NCI-H1694 treated with DMSO at 0.1 percent for 48 hours (cell line): ENCODE results near the gene CARMIL3.

Experiments
- DNase-seq: peaks from one replicate; lab custom pipeline; 2025; lab: John Stamatoyannopoulos, UW

Gene CARMIL3

DNA sequence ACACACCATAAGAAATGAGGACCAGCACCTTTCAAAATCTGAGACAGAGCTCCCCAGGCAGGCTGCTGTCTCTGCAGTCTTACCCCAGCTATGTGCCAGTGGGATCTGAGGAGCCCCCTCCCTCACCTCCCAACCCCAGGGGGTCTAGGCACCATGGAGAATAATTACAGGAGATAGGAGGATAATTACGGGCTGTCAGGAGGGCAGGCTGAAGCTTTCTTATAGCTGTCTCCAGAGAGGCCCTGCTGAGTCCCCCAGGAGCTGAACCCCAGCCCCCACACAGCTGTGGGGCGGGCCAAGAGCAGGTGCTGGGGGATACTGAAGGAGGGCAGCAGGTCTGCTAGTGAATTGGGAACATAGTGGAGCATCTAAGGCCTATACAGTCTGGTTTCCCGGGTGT is 26.3 kb downstream of the CARMIL3 start:
- no peak for DNase-seq

DNA sequence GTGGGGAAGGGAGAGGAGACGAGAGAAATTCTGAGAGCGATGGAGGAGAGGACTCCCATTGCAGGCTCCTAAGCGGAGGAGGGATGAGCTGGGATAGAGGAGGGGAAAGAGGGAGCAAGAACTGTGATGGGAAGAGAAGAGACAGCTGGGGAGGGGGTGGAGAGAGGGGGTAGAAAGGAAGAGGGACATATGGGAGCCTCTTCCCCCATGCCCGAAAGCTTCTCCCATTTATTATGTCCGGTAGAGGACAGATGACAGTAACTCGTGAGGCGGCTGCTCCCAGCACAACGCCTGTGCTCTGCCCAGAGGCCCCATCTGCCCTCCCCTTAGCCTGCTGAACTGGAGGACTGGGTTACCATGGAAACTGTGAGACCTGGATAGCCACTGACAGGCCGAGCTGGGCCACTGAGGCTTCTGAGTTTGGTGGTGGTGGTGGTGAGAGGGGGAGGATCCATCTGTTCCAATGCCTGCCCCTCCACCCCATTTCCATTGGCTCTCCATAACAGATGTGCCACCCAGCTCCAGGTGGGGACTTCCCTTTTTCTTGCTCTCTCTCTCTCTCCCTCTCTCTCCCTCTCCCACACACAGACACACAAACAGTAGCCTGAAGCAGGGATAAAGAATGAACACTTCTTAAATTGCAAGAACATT is 27.8 kb downstream of the CARMIL3 start:
- peak; percentile 93 for DNase-seq

DNA sequence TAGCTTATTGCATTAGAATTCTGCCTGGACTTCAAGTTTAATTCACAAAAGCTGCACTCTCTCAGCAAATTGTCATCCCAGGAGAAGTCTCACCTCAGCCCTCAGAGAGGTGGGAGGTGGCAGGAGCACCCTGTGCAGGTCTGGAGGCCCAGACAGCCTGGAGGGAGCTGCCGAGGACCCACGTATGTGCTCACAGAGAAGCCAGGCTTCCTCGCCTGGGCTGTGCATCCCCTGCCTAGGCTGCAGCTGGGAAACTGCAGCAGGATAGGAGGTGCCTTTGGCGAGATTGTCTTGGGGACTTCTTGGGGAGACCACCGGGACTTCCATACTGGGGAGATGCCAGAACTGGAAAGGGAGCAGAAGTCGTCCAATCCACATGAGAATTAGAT is 28.3 kb downstream of the CARMIL3 start:
- peak; percentile 47 for DNase-seq

DNA sequence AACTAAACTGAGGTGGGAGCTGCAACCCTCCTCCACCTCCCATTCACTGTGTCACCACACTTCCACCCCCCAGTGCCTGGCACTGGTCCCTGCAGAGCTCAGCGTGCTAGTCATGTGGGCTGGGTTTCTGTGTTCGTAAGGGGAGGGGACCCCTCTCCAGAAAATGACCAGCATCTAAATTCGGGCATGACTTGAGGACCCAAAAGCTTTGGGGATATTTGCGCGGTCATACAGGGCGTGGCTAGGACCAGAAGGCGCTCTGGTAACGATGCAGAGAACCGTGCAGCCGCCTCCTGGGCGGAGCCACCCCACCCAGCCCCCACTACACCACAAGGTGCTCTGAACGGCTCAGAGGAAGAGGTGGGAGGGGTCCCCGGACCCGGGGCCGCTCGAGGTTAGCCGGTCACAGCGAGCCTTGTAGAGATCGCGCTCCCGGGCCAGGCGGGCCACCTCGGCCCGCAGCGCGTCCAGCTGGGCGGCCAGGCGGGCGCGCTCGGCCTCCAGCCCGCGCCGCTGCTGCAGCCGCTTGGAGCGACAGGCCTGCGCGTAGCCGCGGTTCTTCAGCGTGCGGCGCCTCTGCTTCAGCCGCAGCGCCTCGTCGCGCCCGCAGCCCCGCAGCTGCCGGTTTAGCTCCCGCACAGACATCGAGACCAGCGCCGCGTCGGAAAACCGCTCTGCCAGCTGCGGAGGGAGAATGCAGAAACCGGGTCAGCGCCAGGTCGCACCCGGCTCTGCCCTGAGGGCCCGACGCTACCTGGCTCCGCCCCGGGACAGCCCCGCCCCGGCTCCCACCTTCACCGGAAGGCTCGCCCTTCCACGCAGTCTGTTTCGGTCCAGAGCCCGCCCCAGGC is 29.3 kb downstream of the CARMIL3 start:
- peak; percentile 68 for DNase-seq

DNA sequence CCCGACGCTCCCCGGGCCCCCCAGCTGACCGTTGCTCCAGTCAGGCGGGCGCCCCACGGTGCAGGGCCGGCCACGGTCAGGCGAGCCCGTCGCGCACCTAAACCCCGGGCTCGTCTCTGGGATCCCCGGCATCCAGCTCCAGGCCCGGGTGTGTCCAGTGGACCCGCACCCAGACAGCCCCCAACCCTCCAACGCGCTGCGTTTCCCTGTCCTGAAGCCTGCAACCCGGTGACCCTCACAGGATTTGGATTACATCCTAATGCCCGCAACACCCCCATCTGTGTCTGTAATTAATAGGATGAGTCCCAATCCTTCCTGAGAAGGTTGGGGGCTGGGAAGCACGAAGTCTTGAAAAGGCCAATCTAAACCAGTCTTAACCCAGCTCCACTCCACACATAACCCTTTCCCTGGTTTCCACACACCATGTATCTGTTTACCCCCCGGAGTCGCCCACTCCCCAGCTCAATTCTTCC is 30.0 kb downstream of the CARMIL3 start:
- DNase-seq: no peak

DNA sequence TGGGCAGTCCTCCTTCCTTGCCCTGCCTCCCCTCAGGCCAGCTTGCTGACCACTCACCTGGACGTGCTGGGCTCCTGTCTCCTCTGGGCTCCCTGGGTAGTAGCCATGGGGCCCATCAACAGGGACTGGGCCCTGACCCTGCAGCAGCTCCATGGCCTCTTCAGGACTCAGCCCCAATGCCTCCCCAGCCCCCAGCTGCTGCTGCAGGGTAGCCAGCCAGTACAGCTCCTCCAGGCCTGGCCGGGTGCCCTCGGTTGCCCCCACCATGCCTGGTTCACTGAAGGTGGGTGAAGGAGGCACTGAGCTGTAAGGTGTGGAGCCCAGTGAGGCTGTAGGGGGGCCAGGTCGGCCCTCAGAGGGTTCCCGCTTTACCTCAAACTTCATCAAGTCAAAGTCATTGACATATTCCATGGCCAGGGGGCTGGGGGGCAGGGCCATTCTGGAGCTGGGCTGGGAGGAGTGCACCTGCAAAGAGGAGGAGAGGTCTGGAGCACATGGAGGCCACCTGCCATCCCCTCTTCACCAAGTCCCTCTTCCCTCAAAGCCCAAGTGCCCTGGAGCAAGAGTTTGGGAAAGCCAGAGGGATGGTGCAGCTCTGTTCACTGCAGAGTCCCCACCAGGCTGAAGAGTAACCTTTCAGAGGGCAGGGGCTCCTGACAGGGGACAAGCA is 30.7 kb downstream of the CARMIL3 start:
- DNase-seq: no peak

DNA sequence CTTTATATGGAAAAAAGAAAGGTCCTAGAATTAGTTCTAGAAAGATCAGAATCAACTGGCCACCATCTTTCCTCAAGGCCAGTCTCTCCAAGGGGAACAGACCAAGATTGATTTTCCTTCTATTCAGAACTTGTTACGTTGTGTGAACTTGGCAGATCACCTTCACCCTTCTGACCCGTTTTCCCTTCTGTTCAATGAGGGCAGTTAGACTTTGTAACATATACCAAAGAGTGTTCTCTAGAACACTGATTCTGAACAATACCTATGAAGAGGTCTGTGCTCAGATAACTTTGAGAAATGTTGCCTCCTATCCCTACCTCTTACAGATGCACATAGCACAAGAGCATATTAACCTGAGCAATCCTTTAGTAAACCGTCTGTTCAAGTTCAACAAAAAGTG is 31.7 kb downstream of the CARMIL3 start:
- DNase-seq: no peak

DNA sequence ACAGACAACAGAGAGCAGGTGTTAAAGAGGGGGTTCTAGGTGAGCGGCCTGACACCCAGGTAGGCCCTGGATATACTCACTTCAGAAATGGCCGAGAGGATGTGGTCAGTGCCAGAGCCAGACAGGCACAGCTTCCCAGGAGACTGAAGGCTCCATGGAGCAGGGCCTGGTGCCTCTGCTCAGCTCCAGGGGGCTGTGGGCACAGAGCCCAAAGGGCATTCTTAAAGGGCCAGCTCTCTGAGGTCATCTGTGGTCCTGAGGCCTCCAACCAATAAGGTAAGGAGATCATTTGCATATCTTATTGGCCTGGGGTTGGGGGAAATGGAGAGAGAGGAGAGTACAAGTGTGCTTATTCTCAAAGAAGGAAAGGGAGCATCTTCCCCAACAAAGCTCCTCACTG is 32.6 kb downstream of the CARMIL3 start:
- no peak for DNase-seq

DNA sequence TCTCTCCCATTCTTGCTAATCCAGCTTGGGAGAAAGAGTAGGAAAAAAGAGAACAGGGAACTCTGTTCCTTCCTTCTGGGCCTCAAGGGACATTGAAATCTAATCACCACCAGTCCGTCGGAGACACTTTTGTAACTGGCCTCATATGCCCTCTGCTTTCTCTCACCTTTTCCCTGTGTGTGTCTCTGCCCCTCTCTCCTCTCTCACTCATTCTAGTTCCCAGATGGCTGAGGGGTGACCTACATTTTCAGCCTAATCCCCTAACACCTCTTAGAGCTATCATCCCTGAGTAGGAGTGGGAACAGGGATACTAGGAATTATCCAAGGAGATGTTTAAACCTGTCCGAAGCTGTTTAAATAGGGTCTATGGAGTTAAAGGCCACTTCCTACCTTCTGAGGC is 33.4 kb downstream of the CARMIL3 start:
- no peak for DNase-seq

DNA sequence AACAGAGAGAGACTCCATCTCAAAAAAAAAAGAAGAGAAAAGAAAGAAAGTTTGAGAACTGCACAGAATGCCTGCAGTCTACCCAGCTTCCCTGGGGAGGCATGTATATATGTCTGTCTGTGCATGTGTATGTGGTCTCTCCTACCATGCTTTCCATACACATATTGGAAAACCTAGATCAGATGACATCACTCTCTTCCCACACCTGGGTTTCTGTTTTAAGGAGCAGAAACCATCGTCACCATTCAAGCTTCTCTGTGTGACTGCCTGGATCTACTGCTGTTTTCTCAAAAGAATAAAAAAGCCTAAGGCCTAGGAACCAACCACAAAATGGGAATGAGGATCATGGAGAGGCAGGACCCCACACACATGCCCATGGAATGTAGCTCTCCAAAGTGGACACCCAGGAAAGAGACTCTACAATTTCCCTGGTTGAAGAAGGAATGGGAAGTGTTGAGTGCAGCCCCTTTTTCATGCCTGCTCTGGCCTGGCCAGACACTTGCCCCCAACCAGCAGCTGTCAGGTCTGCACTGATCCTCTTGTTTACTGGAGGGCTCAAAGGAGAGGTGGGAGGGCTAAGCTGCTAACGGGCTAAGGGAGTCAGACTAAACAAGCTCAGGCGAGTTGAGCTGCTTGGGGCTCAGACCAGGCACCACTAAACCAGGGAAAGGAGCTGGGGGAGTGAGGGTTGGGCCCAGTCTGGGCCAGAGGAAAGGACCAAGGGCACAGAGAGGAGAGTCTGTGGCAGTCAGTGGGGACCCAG is 34.6 kb downstream of the CARMIL3 start:
- no peak for DNase-seq

DNA sequence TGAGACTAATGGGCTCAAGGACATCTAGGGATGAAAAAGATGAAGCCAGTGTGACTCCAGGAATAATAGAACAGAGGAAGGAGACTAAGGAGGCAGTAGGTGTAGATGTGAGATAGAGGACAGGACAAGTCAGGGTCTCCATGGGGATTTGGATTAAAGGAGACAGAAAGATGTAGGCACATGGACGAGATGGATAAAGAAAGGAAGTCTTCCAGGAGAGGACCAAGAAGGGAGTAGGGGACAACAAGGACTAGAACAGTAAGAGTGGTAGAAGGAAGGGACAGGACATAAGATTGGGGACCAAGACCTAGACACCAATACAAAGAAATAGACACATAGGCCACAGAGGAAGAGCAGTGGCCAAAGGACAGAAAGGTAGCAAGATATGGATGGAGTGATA is 35.2 kb downstream of the CARMIL3 start:
- DNase-seq: no peak

DNA sequence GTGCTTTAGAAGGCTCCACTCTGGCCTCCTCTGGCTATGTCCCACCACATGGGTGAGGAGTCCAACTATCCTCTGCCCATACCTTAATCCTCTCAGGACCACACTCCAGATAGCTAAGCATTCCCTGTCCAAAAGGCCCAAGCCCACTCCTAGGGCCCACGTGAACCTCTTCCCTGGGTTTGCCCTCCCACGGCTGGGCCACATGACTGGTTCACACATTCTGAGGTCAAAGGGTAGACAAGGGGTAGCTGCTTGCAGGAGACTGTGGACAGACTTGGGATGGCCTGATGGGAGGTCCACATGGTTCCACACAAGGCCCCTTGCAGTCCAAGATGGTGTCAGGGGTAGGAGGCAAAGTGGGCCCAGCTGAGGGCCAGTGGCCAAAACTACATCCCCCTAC is 36.3 kb downstream of the CARMIL3 start:
- no peak for DNase-seq

DNA sequence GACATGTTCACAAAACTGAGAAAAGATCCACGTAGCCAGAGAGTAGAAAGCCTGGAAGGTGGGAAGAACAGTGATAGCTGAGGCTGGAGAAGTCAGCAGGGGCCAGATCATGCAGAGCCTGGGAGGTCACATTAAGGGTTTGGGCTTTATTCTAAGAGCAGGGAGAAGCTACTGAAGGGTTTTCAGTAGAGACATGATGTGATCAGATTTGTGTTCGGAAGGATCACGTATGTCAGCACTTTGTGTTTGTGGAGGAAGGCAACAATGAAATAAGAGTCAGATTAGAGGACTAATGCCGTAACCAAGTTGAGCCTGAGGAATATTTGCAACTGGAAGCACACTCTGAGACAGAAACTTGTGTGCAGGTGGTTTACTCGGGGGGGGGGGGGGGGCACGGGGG is 38.1 kb downstream of the CARMIL3 start:
- DNase-seq: no peak

DNA sequence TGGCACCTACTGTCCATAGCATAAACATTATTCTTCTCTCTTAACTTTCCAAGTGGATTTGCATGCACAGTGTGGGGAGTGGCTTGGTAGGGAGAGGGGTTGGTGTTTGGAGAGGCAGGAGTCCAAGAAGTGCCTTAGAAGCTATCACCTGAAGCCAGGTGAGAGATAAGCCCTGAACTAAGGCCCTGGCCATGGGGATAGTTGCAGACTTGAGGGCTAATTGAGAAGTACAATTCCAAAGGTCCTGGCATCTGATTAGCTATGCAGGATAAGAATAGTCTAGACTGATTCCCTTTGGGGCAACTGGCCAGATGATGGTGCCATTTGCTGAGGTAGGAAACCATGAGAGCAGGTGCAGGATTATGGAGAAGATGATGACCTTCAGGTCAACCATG is 40.3 kb downstream of the CARMIL3 start:
- DNase-seq: no peak

DNA sequence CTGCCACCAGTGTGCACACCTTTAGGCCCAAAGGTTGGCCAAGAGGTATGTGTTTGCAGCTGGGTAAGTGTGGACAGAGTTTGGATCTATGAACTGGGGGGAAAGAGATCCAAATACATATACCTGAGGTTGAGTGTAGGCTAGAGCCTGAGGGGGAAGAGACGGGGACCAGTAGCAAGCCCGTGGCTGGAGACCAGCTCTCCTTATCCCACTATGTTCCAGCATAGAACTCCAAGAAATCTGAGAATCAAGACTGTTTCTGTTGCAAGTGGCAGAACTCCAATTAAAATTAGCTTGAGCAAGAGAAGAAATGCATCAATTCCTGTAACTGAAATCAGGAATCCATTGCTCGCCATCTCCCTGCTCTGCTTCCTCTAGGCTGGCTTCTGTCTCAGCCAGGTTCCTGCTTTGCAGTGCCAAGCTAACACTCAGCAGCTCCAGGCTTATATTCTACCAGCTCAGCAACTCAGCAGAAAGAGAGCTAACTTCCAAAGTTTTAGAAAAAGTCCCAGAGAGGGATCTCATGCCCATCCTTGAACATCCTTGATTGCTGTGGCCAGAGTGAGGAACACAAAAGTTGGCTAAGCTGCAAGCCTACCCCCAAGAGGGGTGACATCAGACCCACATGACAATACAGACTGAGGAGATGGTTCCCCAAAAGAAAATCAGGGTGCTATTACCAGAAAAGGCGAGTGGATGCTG is 40.8 kb downstream of the CARMIL3 start:
- no peak for DNase-seq

DNA sequence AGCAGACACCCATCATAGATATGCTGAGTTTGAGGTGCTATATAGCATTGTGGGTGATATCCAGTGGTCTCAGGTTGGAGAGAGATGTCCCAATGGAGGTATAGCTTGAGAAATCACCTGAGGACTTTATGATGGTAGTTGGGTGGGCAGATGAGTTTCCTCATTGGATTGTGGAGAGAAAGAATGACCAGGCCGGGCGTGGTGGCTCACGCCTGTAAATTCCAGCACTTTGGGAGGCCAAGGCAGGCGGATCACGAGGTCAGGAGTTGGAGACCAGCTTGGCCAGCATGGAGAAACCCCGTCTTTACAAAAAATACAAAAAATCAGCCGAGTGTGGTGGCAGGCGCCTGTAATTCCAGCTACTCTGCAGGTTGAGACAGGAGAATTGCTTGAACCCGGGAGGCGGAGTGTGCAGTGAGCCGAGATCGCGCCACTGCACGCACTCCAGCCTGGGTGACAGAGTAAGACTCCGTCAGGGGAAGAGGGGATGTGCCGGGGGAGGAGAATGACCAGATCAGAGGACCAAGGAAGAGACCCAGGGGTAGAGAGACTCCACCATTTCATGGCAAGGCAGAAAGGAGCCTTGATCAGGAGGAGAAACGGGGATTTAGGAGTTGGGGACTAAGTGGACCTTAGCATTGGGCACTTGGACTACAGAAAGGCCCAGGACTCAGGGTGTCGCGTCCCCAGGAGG is 41.5 kb downstream of the CARMIL3 start:
- DNase-seq: no peak

DNA sequence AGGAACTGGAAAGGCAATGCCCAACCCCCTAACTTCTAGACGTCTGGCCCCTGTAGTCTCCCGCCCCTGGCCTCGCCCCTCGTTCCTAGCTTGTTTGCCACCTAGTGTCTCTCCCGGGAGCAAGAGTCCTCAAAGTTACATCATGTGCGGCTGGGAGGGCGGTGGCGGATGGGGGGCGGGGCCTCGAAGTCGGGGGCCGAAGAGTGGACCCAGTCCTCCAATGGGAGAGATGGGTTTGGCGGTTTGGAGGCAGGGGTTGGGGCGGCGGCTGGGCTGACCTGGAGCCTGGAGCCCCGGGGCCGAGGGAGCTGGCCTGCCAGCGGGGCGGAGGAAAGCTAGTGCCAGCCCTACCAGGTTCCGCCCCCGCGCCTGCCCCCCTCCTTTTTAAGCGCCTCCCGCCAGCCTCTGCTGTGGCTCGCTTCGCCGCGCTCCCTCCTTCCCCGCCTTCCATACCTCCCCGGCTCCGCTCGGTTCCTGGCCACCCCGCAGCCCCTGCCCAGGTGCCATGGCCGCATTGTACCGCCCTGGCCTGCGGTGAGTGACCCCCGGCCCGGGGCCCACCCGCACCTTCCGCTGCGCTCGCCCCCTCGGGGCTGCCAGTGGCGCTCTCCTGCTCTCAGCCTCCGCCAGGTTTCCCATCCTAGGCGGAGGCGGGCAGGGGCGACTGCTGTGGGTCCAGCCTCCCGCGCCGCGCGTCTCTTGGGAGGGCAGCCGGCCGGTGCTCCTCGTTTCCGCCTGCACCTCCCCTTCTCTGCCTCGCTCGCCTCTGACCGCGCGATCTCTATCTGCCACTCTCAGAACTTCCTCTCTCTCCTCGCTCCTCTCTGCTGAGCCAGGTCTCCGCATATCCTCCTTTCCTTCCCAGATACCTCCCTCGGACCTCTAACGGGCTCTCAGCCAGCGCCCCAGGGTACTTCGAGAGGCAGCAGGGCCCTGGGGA is 42.4 kb downstream of the CARMIL3 start, which contains the start of gene PCK2:
TSS of gene PCK2 (plus strand) at position 411 of the 940 bp plus-strand sequence. CDS start at position 506, 95 bp downstream.
- peak; percentile 63 for DNase-seq

DNA sequence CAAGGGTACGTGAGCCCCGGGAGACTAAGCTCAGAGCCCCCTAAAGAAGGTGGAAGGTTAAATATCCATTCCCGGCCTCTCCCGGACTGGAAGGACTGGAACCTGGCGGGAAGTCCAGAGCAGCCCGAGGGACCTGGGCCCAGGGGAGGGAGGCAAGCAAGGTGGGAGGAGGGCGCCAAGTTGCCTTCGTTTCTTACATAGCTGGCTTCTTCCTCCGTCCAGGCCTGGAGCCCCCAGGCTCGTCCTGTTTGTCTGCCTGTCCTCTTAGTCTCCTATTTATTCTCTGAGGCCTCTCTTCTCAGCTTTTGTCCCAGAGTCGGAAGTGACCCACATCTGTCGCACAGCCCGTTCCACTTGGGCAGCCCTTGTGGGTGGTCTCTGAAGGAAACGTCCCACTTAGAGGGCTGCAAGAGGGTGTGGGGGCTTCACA is 43.0 kb downstream of the CARMIL3 start:
- DNase-seq: no peak

DNA sequence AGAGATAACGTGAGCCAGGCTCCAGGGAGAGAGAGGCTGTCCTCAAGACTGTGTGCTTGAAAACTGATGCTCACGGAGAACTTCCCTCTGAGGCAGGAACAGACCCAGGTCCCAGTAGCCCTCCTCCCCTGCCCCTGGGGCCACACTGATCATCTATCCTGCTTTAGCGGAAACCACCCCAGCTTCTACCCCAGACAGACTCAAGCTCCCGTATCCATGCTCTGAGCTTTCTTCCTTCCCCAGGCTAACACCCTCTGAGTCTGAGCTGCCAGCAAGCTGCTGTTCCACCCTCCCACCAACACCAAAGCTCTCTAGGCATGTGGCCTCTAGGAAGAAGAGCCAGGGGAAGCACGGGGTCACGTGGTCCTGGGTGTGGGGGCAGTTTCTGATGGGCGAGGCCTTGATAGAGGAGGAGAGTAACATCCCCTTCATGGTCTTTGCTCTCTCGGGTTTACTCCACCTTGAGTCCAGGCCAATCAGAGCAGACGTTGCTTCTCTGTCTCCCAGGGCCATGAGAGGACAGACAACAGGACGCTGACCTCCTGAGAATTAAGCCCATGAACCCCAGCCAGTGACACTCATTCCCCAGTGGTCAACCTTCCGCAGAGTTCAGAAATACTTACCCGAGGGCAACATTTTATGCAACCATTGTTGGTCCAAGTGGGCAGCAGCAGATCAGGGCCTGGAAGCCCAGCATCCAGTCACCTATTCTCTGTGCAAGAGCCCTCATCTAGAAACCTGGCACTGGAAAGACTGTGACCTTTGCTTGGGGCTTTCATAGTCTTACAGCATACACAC is 43.7 kb downstream of the CARMIL3 start:
- DNase-seq: no peak
